ENCODE measurements around the gene P2RX3. TPM values are rescaled to one million over a fixed set of nuclear protein-coding genes. Genes with fewer than 3 reads are reported as not detected.

Gene P2RX3
- total RNA-seq, 4 donors from 2014 or later, result 0.69 TPM; not detected in 3

GRCh38 chr11:57345555-57346211 is 7.5 kb downstream of the P2RX3 start:
- Histone ChIP-seq H3K4me1 (peaks cover 0 to 17% (median 3%) of the 10 kb centered on the region in 3 donors), H3K36me3 (no peaks in the 10 kb centered on the region), H3K9me3 (no peaks in the 10 kb centered on the region), H3K27me3 (peaks cover 4% of the 10 kb centered on the region), H3K27ac (no peak overlapping the region), H3K4me3 (no peak overlapping the region)
- TF ChIP-seq EP300 (IDR thresholded peaks at IDR 0.05), result no peak
- TF ChIP-seq CTCF (IDR thresholded peaks at IDR 0.05), result peak in 3 of 4 experiments; percentile 53 to 90 (median 68)
- ATAC-seq, result peak; percentile 53
- WGBS, 2 donors (ENCODE audit: low coverage in 1 of 2), result 5 to 22% methylated on average over 4 to 6 of the region's 11 CpGs

- H3K27me3 ChIP-seq, result peaks cover 4% of the 10 kb centered on the region
- H3K36me3 ChIP-seq, result no peaks in the 10 kb centered on the region
- no CpG with 5 or more reads among the region's 9 CpGs for WGBS, 2 donors (ENCODE audit: low coverage in 1 of 2)
- H3K9me3 ChIP-seq, result no peaks in the 10 kb centered on the region
- no peak overlapping the region for H3K27ac ChIP-seq
- H3K4me1 ChIP-seq, result peaks cover 0 to 17% (median 3%) of the 10 kb centered on the region in 3 donors
- TF ChIP-seq POLR2A (IDR thresholded peaks at IDR 0.05), result no peak
- TF ChIP-seq POLR2AphosphoS5 (IDR thresholded peaks at IDR 0.05), result no peak
- no peak for TF ChIP-seq EP300 (IDR thresholded peaks at IDR 0.05)
- TF ChIP-seq CTCF (IDR thresholded peaks at IDR 0.05), result no peak
- no peak overlapping the region for H3K4me3 ChIP-seq
- no peak for ATAC-seq
Measured at GRCh38 chr11:57347336-57347735, 9.2 kb downstream of the P2RX3 start.

- 76% methylated on average over 7 of the region's 7 CpGs; no CpG with 5 or more reads in 1 of the 2 donors for WGBS, 2 donors (ENCODE audit: low coverage in 1 of 2)
- Histone ChIP-seq H3K27me3 (no peaks in the 10 kb centered on the region), H3K27ac (no peak overlapping the region), H3K4me1 (peaks cover 0 to 17% (median 3%) of the 10 kb centered on the region in 3 donors), H3K9me3 (no peaks in the 10 kb centered on the region), H3K4me3 (no peak overlapping the region), H3K36me3 (no peaks in the 10 kb centered on the region)
- TF ChIP-seq POLR2A (IDR thresholded peaks at IDR 0.05), result no peak
- TF ChIP-seq CTCF (IDR thresholded peaks at IDR 0.05), result no peak
- TF ChIP-seq EP300 (IDR thresholded peaks at IDR 0.05), result no peak
- no peak for TF ChIP-seq POLR2AphosphoS5 (IDR thresholded peaks at IDR 0.05)
- no peak for ATAC-seq
Measured at GRCh38 chr11:57348052-57348451, 9.9 kb downstream of the P2RX3 start.

- no peak for TF ChIP-seq POLR2A (IDR thresholded peaks at IDR 0.05)
- TF ChIP-seq CTCF (IDR thresholded peaks at IDR 0.05), result no peak
- TF ChIP-seq POLR2AphosphoS5 (IDR thresholded peaks at IDR 0.05), result no peak
- no peak for TF ChIP-seq EP300 (IDR thresholded peaks at IDR 0.05)
- H3K4me1 ChIP-seq, result peaks cover 0 to 17% (median 3%) of the 10 kb centered on the region in 3 donors
Measured at GRCh38 chr11:57348636-57349313, 10.6 kb downstream of the P2RX3 start.

More at GRCh38 chr11:57348636-57349313, 10.6 kb downstream of the P2RX3 start:
- no peaks in the 10 kb centered on the region for H3K27me3 ChIP-seq
- H3K4me3 ChIP-seq, result no peak overlapping the region
- no peak for ATAC-seq
- no peak overlapping the region for H3K27ac ChIP-seq
- 90 to 93% methylated on average over 6 to 8 of the region's 14 CpGs for WGBS, 2 donors (ENCODE audit: low coverage in 1 of 2)
- H3K9me3 ChIP-seq, result no peaks in the 10 kb centered on the region
- no peaks in the 10 kb centered on the region for H3K36me3 ChIP-seq
